A673 (cell line): Measurements from ENCODE around the gene PRDM16. TPM values are rescaled to one million over a fixed set of nuclear protein-coding genes. Genes with fewer than 3 reads are reported as not detected.

Experiments used
- BruUV-seq: library from RNA; stranded (reverse); fragments of 400-500 nt; replicated peaks from 2 replicates; lab custom pipeline; 2021; lab: Mats Ljungman, UMichigan
- CTCF ChIA-PET: fragments of 300-600 bp; sonication (Branson Sonifier 250); formaldehyde crosslinking; loops from one replicate; lab custom pipeline; 2022; ENCODE audit warnings: antibody characterized with exemption; lab: Charles Lee
- POLR2A ChIA-PET: fragments of 300-600 bp; sonication (Branson Sonifier 250); formaldehyde crosslinking; loops from one replicate; lab custom pipeline; 2022; ENCODE audit warnings: antibody characterized with exemption; ENCODE audit not compliant: low non-redundant PET; lab: Charles Lee
- DNase-seq: peaks from one replicate; pipeline ENCODE4 v3.0.0-alpha.2; 2015; ENCODE audit warnings: low spot score
- H3K27ac ChIP-seq: fragments of 200-600 bp; sonication (generic); 2 replicates; pipeline ENCODE4 v1.5.1; 2016; ENCODE audit warnings: mixed run types, low read depth, mild to moderate bottlenecking, mixed read lengths, antibody characterized with exemption, low read length; ENCODE audit not compliant: poor library complexity, severe bottlenecking
- H3K27me3 ChIP-seq: fragments of 200-600 bp; sonication (generic); replicated peaks from 2 replicates; pipeline ENCODE4 v1.6.1; 2017; ENCODE audit warnings: mixed run types, low read depth, mild to moderate bottlenecking, mixed read lengths, antibody characterized with exemption, low read length; ENCODE audit not compliant: insufficient read depth, poor library complexity
- H3K36me3 ChIP-seq: fragments of 200-600 bp; sonication (generic); 2 replicates; pipeline ENCODE4 v1.6.1; 2016; ENCODE audit warnings: mixed run types, mild to moderate bottlenecking, mixed read lengths, antibody characterized with exemption, low read length; ENCODE audit not compliant: insufficient read depth, poor library complexity, severe bottlenecking
- H3K4me1 ChIP-seq: fragments of 200-600 bp; sonication (generic); 2 replicates; pipeline ENCODE4 v1.6.1; 2017; ENCODE audit warnings: mixed run types, mild to moderate bottlenecking, mixed read lengths, antibody characterized with exemption, low read length; ENCODE audit not compliant: insufficient read depth, poor library complexity, severe bottlenecking
- H3K4me3 ChIP-seq: fragments of 200-600 bp; sonication (generic); 2 replicates; pipeline ENCODE4 v1.5.1; 2016; ENCODE audit warnings: low read depth, mixed run types, mild to moderate bottlenecking, mixed read lengths, low read length; ENCODE audit not compliant: poor library complexity, severe bottlenecking
- H3K9me3 ChIP-seq: fragments of 200-600 bp; sonication (generic); 2 replicates; pipeline ENCODE4 v1.6.1; 2016; ENCODE audit warnings: mixed run types, low read depth, mild to moderate bottlenecking, mixed read lengths, antibody characterized with exemption, low read length; ENCODE audit not compliant: poor library complexity, severe bottlenecking
- EZH2 ChIP-seq: fragments of 200-600 bp; sonication (generic); IDR thresholded peaks from 2 replicates; pipeline ENCODE4 v1.6.1; 2017; ENCODE audit warnings: borderline replicate concordance, low read depth, mild to moderate bottlenecking, mixed read lengths, antibody characterized with exemption, low read length; ENCODE audit not compliant: poor library complexity, severe bottlenecking
- intact Hi-C: fragments of 100-400 bp; cut with micrococcal nuclease; formaldehyde crosslinking; loops from one replicate; pipeline ENCODE4 v1.10.0; 2022; ENCODE audit not compliant: unreplicated experiment
- total RNA-seq: library from RNA; stranded (reverse); gene quantifications from 2 replicates; pipeline ENCODE4 v1.2.3, GENCODE V29; 2021
- TF ChIP-seq, protein P1 (sequence below): fragments of 300-800, 200-600 bp; sonication (generic); conservative IDR thresholded peaks from 2 replicates; pipeline ENCODE4 v1.5.1; 2017; ENCODE audit warnings: low read depth, mild to moderate bottlenecking, antibody characterized with exemption, low read length, moderate library complexity, mixed read lengths

The PRDM16 gene
- total RNA-seq, 1 experiment from 2014 or later: 0.49 TPM

DNA sequence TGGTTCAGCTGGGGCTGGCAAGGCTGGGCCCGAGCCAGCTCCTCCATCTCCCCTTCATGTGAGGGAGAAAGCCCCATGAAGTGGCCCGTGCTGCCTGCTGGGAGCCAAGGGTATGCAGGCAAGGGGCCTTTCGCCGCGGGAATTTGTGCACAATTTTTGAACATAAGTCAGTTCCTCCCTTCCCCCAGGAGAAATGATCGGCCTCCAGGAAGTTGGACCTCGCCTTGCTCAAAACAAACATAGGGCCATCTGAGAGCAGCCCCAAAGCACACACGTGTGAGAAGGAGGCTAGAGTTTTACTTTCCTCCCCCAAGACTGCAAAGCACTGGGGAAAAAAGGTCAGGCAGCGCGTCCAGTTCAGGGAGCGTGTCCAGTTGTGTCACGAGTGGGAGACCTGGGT is 64.7 kb downstream of the PRDM16 start:
- ChIA-PET CTCF (no interaction called here), POLR2A (no interaction called here)
- Histone ChIP-seq H3K27me3 (peaks cover 66% of the 10 kb centered on the region), H3K4me1 (no peaks in the 10 kb centered on the region), H3K36me3 (no peaks in the 10 kb centered on the region), H3K4me3 (no peak overlapping the region), H3K9me3 (no peaks in the 10 kb centered on the region), H3K27ac (no peak overlapping the region)
- intact Hi-C loops: no loop called here
- DNase-seq: no peak
- TF ChIP-seq, protein P1, sequence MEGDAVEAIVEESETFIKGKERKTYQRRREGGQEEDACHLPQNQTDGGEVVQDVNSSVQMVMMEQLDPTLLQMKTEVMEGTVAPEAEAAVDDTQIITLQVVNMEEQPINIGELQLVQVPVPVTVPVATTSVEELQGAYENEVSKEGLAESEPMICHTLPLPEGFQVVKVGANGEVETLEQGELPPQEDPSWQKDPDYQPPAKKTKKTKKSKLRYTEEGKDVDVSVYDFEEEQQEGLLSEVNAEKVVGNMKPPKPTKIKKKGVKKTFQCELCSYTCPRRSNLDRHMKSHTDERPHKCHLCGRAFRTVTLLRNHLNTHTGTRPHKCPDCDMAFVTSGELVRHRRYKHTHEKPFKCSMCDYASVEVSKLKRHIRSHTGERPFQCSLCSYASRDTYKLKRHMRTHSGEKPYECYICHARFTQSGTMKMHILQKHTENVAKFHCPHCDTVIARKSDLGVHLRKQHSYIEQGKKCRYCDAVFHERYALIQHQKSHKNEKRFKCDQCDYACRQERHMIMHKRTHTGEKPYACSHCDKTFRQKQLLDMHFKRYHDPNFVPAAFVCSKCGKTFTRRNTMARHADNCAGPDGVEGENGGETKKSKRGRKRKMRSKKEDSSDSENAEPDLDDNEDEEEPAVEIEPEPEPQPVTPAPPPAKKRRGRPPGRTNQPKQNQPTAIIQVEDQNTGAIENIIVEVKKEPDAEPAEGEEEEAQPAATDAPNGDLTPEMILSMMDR: no peak
- no peak for TF ChIP-seq EZH2
- BruUV-seq: no TSS peak

DNA sequence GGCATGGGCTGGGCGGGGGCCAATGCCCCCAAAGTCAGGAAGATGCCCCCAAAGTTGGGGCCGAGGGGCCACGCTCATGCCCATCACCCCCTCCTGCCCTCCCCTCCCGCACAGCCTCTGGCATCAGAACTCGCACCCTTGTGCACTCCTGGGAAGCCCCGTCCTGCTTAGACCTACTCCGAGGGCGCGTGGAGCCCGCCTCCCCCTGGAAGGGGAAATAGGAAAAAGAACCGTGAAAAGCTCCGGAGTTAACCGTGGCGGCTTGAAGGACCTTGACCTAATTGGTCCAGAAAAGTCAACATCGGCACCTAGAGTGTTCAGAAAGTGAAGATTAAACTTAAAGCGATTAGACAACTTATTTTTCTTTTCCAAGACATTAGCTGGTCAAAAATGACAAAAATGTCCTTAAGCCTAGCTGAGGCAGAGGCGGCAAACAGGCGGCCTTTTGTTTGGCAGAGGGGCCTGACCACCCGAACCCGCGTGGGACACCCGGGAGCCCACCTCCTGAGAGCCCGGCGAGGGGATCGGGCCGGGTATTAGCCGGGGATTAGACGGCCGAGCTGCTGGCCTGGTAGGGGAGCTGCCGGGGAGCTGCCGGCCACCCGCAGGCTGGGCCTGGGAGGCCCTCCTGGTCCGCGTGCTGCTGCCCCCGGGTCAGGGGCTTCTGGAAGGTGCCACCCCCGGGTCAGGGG is 65.5 kb downstream of the PRDM16 start:
- H3K4me3 ChIP-seq: no peak overlapping the region
- intact Hi-C loops: no loop called here
- H3K4me1 ChIP-seq: no peaks in the 10 kb centered on the region
- no peak for TF ChIP-seq EZH2
- TF ChIP-seq, protein P1: no peak
- no peaks in the 10 kb centered on the region for H3K9me3 ChIP-seq
- peaks cover 74% of the 10 kb centered on the region for H3K27me3 ChIP-seq
- POLR2A ChIA-PET: no interaction called here
- no TSS peak for BruUV-seq
- H3K27ac ChIP-seq: no peak overlapping the region
- no peak for DNase-seq
- H3K36me3 ChIP-seq: no peaks in the 10 kb centered on the region
- CTCF ChIA-PET: no interaction called here

DNA sequence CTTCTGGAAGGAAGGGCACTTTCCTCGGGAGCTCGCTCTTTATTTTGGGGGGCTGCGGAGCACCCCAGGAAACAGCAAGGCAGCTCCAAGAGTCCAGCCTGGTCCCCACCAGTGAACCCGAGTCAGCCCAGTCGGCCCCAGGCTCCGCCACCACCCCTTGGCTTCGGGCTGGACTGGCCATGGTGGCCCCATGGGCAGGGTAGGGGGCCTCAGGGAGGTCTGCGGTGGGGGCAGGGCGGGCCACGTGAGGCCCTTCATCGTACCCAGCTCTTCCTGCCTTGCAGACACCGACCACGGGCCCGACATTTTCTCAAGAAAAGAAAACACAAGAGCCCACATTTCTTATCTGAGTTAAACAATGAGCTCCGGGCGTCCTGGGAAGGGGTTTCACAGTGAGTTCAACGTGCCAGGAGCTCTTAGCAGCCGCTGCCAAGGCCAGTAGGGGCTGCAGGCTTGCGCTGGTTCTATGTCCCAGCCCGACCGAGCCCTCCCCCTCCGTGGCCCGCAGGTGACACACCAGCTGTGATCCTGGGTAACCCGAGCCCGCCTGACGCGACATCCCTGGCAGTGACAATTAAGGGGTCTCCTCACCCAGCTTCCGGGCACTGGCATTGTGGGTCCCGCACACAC is 66.2 kb downstream of the PRDM16 start:
- ChIA-PET CTCF (no interaction called here), POLR2A (no interaction called here)
- DNase-seq: no peak
- no TSS peak for BruUV-seq
- H3K9me3 ChIP-seq: no peaks in the 10 kb centered on the region
- intact Hi-C loops: no loop called here
- peaks cover 81% of the 10 kb centered on the region for H3K27me3 ChIP-seq
- no peak for TF ChIP-seq EZH2
- TF ChIP-seq, protein P1: no peak
- H3K36me3 ChIP-seq: no peaks in the 10 kb centered on the region
- H3K4me3 ChIP-seq: no peak overlapping the region
- H3K27ac ChIP-seq: no peak overlapping the region
- no peaks in the 10 kb centered on the region for H3K4me1 ChIP-seq
